Renal pelvis (tissue), 4 donors: ENCODE measurements around the gene CHRNA1. TPM values are rescaled to one million over a fixed set of nuclear protein-coding genes. Genes with fewer than 3 reads are reported as not detected.
"Not testable (repeated sequence)": the region's sequence is repeated elsewhere in the genome, so short reads cannot be mapped to it uniquely, and the experiment has no call there.

Experiments used
- DNase-seq: peaks from one replicate; pipeline ENCODE4 v3.0.0-alpha.2; 2013
- polyA plus RNA-seq, 3 donors: library from polyadenylated mRNA; unstranded; fragments of 120-200 nt; gene quantifications; one replicate each; pipeline ENCODE4 v1.2.1, GENCODE V29; 2013; ENCODE audit not compliant: insufficient read length in 3 of 3

CHRNA1 gene
- polyA plus RNA-seq, 3 donors, result 0.93 to 4.3 (median 3.3) TPM

DNA sequence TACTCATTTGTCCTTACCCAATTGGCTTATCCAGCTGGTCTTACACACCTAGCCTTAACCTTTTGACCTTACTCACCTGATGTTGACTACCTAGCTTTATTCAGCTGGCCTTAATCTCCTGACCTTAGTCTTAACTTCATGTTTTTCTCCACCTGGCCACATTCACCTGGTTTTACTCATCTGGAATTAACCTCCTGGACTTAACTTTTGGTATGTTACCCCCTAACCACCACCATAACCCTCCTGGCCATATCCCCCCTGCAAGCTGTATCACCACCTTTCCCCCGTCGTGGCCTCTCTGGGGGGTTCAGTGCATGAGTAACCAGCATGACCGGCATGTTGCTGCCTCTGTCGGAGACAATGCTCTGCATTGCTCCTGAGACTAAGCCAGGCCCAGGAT lies 45.7 kb downstream of the CHRNA1 start:
- no peak for DNase-seq

DNA sequence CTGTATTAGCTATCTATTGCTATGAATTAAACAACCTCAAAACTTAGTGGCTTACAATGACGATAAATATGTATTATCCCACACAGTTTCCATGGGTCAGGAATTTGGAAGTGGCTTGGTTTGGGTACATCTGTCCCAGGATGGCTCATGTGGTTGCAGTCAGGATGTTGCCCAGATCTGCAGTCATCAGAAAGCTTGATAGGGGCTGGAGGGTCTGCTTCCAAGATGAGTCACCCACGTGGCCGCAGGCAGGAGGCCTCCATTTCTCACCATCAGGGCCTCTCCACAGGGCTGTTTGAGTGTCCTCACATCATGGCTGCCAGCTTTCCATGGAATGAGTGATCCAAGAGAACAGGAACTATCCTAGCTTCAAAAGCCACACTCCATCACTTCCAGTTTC lies 46.4 kb downstream of the CHRNA1 start:
- no peak for DNase-seq

DNA sequence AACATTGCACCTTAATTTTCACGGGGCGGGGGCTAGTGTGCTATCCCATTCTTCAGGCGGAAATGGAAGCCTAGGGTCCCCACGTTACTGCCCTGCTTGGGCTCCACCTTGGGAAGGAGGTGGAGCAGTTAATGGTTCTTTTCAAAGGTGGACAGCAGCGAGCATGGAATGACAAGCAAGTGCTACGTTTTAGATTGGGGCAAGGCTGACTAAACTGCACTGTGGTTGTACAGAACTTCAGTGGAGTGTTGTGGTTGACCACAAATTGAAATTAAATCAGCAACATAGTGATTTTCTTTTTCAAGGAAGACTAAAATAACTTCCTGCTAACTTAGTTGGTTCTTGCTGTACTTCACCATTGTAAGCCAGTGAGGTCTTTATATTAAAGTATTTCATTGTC lies 47.0 kb downstream of the CHRNA1 start:
- no peak for DNase-seq

DNA sequence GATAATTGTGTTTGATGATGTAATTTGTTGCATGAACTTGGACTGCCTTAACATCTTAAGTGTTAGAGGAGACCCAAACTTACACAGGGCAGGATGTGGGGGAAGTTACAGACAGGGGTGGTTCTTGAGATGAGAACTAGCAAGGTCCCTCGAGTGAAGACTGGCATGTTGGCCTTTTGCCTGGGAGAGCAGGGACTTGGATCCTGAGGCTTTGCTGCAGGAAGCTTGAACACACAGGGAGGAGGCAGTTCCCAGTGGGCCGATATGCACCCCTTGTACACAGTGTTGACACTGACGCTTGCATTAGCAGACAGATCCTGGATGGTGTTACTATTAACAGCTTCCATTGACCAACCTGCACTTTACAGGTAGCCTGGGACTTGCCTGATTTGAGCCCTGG lies 47.5 kb downstream of the CHRNA1 start:
- DNase-seq, result no peak

DNA sequence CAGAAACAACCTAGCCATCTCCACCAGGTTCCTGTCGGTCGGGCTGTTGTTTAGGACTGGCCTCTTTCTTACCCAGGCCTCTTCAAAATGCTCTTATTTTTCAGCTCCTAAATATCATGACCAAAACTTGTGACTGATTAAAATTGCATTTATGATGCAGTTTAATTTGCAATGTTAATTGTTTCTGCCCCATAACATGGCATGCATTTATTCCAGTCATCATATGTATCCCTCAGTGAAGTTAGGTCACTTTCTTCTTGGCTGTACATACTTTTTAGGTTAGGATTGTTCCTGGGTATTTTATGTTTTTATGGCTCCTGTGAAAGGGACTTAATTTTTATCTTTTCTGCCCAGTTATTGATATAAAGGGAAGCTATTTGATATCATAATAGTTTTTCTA lies 50.6 kb downstream of the CHRNA1 start:
- DNase-seq, result no peak

DNA sequence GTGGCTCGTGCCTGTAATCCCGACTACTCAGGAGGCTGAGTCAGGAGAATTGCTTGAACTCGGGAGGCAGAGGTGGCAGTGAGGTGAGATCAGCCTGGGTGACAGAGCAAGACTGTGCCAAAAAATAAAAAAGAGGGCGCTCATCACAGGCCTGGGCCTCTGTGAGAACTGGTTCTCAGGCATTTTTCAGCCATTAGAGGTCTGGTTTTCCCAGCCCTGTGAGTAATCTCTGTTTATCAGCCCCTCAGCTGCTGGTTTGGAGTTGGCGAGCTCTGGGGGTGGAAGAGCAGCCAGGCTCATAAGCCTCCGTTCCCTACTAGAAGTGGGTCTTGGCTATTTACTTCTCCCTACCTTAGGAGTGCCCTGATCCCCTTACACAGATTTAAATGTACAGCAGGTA lies 53.1 kb downstream of the CHRNA1 start:
- DNase-seq, result no peak

DNA sequence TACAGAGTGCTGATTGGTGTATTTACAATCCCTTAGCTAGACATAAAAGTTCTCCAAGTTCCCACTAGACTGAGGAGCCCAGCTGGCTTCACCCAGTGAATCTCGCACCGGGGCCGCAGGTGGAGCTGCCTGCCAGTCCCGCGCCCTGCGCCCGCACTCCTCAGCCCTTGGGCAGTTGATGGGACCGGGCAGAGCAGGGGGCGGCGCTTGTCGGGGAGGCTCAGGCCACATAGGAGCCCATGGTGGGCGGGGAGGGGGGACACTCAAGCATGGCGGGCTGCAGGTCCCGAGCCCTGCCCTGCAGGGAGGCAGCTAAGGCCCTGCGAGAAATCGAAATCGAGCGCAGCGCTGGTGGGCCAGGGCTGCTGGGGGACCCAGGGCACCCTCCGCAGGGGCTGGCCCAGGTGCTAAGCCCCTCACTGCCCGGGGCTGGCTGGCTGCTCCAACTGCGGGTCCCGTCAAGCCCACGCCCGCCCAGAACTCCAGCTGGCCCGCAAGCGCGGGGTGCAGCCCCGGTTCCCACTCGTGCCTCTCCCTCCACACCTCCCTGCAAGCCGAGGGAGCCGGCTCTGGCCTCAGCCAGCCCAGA lies 54.8 kb downstream of the CHRNA1 start:
- not testable (repeated sequence) for DNase-seq

DNA sequence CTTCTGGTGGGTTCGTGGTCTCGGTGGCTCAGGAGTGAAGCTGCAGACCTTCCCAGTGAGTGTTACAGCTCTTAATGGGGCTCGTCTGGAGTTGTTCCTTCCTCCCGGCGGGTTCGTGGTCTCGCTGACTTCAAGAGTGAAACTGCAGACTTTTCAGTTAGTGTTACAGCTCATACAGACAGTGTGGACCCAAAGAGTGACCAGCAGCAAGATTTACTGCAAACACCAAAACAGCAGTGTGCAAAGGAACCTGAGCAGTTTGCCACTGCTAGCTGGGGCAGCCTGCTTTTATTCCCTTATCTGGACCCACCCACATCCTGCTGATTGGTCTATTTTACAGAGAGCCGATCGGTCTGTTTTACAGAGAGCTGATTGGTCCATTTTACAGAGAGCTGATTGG lies 55.6 kb downstream of the CHRNA1 start:
- DNase-seq, result no peak

DNA sequence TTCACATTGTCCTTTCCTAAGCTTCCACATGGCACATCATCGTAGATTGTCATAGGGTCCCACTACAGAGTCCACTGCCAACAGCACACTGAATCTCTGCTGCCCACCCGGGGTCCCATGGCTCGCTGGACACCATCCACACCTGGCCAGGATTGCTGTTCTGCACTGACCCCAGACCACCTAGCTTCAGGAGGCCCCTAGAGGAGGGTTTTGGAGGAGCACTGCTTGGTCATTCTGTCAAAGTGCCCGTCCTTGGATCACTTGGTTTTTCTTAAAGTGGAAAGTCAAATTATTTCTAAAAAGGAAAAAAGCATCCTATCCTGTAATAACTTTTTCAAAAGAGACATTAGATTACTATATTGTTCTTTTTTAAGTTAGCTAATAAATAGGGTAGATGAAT lies 59.0 kb downstream of the CHRNA1 start:
- no peak for DNase-seq

DNA sequence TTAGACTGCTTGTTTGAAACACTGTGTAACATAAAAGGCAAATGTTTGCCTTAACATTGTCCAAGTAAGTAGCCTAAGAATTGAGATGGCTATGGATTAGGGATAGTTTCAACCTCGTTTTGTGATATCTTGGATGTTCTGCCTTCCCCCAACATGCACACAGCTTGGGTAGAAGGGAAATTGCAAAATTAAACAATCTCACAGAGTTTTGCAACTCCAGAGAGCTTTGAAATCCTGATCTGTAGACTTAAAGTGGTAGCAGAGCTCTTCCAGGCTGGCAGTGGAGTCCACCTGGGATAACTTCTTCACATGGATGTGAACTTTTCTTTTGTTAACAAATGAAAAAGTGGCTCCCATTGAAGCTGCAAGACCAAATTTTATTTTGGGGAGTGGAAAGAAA lies 59.6 kb downstream of the CHRNA1 start:
- no peak for DNase-seq

DNA sequence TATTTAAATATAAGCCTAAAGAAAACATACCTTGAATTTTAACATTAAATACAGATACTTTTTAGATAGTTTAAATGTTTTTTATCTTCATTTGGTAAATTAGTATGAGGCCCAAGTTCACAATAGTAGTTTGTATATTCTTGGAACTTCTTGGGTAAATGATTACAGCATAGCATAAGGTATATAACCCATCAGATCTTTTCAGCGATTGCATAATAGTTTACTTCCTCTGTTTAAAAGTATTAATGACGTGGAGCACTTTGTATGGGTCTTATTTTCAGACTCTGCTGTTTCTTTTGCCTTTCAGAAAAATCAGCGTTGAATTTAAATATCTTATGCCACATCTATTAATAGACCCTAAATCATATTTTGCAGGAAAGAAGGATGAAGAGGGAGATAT lies 60.2 kb downstream of the CHRNA1 start:
- no peak for DNase-seq

DNA sequence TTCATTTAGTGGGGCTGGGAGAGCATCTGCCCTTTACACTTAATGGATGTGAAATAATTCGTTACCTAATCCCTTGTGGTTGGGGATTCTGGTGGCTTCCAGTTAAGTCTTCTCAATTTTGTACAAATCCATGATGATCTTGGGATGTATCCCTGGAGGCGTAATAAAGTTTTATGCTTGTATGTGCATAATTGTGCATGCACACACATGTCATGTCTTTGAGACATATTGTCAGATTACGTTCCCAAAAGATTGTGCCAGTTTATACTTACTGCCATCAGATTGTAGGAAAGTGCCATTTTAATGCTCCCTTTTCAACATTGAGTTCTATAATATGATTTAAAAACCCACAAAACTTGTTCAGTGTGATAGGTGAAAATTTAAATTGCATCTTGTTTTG lies 60.8 kb downstream of the CHRNA1 start:
- DNase-seq, result no peak

DNA sequence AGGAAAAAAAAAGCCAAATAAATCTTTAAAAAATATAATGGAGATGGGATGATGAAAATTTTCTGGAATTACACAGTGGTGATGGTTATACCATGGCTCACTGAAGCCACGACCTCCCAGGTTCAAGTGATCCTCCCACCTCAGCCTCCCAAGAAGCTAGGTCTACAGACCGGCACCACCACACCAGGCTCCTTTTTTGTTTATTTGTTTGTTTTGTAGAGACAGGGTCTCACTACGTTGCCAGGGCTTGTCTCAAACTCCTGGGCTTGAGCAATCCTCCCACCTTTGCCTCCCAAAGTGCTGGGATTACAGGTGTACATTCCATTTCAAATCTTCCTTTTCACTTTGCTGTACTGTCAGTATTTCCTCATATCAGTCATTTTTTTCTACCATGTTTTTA lies 61.7 kb downstream of the CHRNA1 start:
- DNase-seq, result no peak

DNA sequence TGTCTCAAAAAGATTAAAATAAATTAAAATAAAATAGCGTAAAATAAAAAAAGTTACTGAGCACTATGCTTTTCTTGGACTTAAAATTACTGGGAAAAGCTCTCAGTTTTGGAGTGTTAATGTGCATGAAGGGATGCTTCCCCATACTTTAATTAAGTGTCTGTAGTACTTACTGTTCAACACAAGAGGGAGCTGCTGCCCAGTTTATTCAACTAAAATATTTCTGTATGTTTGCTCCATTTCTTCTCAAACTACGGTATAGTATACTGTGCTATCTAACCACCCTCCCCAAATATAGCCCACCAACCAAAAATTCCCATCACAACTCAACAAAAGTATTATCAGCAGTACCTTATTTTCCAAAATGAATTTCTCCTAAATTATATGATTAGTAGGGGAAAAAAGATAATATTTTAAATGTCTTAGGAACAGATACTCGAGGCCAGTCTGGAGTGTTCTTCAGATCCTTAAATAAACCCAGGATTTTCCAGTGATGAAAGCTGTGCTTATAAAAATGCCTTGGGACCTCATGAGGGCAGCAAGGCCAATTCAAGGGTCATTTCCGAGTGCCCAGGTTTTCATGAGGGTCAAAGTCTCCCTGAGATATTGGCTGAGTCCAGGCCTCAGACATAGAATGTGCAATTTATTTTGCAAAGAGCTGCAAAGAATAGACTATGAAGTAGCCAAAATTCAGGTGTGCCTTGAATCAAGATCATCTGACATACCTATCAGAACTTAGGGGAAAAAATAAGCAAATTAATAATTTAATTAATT lies 64.1 kb downstream of the CHRNA1 start:
- peak; percentile 59 for DNase-seq

Other genes starting within 250 kb of the CHRNA1 start
- 10 to 100 TPM; 22.6 to 27.8 (median 26.3) TPM for gene WIPF1, start 166.7 kb downstream of the CHRNA1 start, polyA plus RNA-seq
- gene CHN1, start 240.9 kb upstream of the CHRNA1 start, polyA plus RNA-seq, result 10 to 100 TPM; 19.9 to 27.8 (median 26.1) TPM